MV-4-11 (cell line): Measurements from ENCODE around the gene MAP1LC3B2.

Experiments used
- DNase-seq: peaks from one replicate; lab custom pipeline; 2025; lab: John Stamatoyannopoulos, UW

MAP1LC3B2 gene

GRCh38 chr12:116538076-116538591 lies 21.0 kb upstream of the MAP1LC3B2 start:
- peak; percentile 10 for DNase-seq

DNA sequence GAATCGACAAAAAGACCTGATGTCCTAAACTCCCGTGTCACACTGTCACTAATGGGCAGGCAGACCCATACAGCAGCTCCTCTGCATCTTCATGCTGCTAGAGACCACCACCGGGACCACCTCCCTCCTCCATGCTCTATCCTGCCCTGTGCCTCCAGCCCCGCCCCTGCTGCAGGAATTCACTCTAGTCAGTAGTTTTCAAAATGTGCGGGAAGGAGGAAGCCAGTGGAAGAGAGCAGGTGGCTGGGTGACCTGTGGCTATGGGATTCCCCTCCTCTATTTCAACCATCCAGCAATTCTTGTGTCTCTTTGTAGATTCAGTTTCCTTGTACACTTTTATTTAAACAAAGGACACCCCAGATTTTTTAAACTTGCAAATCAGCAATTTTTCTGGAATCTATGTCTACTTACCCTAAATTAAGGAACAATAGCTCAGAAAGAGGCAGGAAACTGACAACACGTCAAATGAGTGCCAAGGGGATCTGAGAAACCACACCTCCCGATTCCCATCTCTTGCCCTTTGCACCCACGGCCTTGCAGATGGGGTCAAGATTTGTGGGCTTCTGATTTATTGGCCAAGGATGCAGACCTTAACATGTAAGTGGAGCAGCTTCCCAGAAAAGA lies 20.4 kb upstream of the MAP1LC3B2 start:
- DNase-seq: no peak

DNA sequence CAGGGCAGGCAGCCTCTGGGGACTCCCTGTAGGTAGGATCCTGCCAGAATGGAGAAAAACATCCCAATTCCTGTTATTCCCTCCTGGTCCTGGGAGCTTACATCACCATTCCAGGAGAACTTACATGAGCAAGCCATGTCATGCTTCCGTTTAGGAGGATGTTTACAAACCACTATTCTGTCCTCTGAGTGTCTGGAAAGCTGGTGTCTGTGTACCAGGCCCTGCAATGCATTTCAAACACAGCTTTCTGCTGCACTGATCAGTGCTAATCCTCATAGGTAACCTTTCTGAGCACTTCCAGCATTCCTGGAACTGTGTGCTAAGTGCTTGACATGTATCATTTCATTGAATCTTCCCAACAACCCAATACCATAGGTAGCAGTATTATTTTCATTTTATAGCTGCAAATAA lies 19.8 kb upstream of the MAP1LC3B2 start:
- no peak for DNase-seq

DNA sequence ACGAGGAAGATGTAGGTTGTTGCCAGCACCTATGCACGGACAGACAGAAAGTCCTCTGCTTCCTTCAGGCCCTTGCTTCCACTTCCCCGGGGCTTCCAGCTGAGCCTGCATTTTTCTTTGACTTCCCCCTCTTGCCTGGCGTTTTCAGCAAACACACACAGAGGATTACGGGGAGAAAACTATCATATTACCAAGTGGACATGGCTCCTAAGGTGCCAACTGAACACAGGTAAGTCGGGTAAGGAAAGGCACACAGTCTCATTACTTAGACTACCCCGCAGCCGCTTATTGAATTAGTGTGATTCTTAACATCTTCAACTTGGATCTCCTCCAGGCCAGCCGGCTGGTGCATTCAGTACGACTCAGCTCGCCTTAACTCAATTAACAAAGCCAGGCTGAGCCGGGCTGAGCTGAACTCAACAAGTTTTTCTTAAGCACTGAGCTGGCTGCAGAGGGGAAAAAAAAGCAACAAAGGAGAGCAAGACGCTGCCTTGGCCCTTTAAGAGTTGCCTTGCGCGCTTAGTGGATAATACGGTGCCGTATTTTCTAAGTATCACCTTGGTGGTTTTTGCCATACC lies 19.2 kb upstream of the MAP1LC3B2 start:
- no peak for DNase-seq

- no peak for DNase-seq
Measured at GRCh38 chr12:116540622-116541152, 18.5 kb upstream of the MAP1LC3B2 start.

- no peak for DNase-seq
Measured at GRCh38 chr12:116541547-116542344, 17.4 kb upstream of the MAP1LC3B2 start.

- DNase-seq: no peak
Measured at GRCh38 chr12:116542345-116542956, 16.7 kb upstream of the MAP1LC3B2 start.

GRCh38 chr12:116544656-116545055 lies 14.5 kb upstream of the MAP1LC3B2 start:
- DNase-seq: no peak

DNA sequence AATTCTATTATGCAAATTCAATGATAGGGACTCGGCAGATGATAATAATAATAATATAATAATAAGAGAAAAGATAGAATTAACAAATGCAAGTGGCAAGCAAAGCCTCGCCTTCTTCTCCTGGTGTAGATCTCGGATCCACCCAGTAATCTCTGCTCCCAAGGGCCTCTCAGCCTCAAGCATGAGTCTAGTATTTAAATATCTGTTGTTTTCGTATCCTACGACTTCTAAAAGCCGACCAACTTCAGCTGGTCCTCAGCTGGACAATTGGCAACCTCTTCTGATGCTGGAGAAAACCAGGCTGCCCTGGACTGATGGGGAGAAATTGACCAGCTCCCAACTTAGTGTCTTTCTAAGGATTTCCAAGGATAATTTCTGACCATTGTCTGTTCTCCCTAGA lies 14.0 kb upstream of the MAP1LC3B2 start:
- DNase-seq: no peak

- DNase-seq: no peak
Measured at GRCh38 chr12:116545936-116546335, 13.2 kb upstream of the MAP1LC3B2 start.

GRCh38 chr12:116547955-116548501 lies 11.2 kb upstream of the MAP1LC3B2 start:
- DNase-seq: peak; percentile 87

DNA sequence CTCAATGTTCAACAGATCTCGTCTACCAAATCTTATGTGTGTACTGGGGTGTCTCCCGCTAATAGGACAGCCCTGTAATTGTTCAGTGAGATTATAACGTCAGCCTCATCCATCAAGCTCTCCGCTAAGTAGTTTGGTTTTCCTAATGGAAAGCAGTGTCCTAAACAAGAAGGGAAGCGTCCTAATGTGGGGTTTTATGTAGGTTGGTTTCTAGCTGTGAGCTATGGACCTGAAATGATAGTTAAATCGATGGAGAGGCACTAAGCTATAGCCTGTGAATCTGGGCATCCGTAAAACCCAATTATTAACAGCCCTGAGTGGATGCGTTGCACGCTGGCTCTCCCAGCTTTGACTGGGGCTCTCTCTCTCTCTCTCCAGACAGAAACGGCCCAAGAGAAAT lies 9.2 kb upstream of the MAP1LC3B2 start:
- DNase-seq: no peak

GRCh38 chr12:116551151-116551550 lies 8.0 kb upstream of the MAP1LC3B2 start:
- no peak for DNase-seq

DNA sequence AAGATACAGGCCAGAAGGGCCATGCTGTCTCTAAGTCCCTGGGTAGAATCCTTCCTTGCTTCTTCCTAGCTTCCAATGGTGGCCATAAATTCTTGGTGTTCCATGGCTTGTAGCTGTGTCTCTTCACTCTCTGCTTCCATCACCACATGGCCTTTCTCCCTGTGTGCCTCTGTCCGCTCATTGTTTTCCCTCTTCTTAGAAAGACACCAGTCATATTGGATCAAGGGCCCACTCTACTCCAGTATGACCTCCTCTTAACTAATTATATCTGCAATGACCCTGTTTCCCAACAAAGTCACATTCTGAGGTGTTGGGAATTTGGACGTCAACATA lies 7.6 kb upstream of the MAP1LC3B2 start:
- no peak for DNase-seq

- DNase-seq: peak; percentile 96
Measured at GRCh38 chr12:116551952-116552772, 7.0 kb upstream of the MAP1LC3B2 start.

- DNase-seq: no peak
Measured at GRCh38 chr12:116552773-116553373, 6.3 kb upstream of the MAP1LC3B2 start.

GRCh38 chr12:116556356-116556952 lies 2.7 kb upstream of the MAP1LC3B2 start:
- DNase-seq: no peak

DNA sequence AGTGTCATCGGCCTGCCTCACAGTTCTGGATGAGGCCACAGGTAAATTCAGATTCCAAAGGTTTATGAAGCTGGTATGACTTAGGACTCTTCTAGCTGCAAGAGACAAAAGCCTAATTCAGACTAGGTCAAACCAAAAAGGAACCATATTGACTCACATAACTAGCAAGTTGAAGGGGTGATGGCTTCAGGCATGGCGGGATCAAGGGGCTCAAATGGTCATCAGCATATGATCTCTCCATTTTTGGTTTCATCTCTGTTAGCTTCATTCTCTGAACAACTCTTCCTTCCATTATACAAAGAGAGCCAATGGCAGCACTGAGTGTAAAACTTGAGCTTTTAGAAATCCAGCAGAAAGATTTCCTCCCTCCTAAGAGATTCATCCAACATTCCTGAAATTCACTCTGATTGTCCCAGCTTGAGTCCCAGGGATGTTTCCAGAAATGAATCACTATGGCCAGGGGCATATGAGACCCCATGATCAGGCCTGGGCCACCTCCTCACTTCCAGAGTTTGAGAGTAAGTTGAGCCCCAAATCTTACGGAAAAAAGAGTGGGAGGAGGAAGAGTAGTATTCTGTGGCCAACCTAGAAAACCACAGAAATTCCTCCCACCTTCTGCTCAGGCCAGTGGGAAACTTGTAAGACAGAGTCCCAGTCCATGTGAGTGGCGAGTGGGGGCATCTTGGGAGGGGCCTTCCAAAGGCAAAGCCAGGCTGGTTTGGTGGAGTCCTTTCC lies 2.0 kb upstream of the MAP1LC3B2 start:
- peak; percentile 10 for DNase-seq

DNA sequence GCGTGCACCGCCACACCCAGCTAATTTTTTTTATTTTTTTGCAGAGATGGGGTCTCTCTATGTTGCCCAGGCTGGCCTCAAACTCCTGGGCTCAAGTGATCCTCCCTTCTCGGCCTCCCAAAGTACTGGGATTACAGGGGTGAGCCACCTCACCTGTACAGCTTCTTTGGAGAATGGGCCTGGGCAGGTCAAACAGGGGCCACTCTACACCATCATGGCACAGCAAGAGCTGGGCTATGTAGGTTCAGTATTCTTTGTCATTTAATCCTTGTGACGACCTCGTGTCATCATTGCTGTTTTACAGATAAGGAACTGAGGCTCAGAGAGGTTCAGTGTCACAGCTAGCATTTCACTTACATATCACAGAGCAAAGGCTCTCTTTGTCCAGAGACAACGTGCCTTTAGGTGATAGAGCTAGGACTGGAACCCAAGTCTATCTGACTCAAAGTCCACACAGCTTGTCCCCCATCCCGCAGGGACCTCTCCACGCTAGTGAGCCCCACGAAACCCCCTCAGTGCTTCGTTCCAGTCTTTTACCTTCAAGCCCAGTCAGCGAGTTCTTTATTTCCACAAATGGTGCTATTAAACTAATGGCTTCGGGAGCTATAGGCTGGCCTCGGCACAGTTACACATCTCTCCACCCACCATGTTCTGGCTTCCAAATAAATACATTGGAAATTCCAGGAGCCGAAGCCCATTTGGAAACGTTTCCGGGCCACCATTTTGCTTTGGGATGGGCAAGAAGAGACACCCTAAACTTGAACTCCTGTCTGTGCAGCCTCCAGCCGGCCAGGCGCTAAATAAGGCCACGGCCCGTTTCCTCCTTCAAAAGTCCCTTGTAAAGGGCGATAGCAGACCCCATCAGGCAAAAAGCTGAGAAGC lies 660 bp upstream of the MAP1LC3B2 start:
- peak; percentile 4 for DNase-seq
